ENCODE results near the gene FAM168A.

The FAM168A gene

DNA sequence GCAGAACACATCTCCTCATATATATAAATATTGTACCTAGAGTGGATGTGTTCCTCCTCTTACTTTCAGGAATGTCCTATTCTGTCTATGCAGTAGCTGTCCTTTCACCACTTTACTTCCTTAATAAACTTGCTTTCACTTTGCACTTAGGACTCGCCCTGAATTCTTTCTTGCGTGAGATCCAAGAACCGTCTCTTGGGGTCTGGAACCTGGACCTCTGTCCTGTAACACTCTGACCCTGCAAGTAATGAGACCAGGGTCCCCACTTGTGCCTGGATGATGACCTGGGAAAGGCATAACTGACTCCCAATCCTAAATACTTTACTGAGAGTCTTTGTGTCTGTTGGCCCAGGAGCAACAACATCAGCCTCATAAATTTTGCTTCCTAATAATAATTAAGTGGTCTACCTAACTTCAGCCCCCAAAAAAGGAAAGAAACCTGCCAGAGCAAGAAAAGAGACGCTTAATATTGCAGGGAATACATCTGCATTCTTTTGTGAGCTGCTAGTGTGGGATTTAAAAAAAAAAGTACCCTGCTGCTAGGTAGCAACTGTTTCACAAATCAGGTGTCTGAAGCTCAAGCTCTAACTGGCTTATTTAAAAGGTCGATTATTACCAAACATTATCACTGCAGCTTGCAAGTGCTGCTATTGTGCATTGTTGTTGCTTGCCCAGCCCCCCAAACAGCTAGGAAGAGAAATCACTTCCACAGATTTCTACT lies 69.3 kb downstream of the FAM168A start:
- H3K9me3 ChIP-seq (ENCODE audit: insufficient read depth, low read length): no peaks in the 10 kb centered on the region
- no peaks in the 10 kb centered on the region for H3K79me2 ChIP-seq (ENCODE audit: insufficient read depth, low read length)
- H2AFZ ChIP-seq (ENCODE audit: low read depth, low read length, severe bottlenecking): no peak overlapping the region
- no peaks in the 10 kb centered on the region for H3K36me3 ChIP-seq (ENCODE audit: low read length)
- H3K27me3 ChIP-seq (ENCODE audit: low read length): no peaks in the 10 kb centered on the region
- no peaks in the 10 kb centered on the region for H3K9me2 ChIP-seq (replicated peaks; ENCODE audit: insufficient read depth, low read length)
- TF ChIP-seq EZH2phosphoT487 (conservative IDR thresholded peaks at IDR 0.05; ENCODE audit: low read length): no peak
- TF ChIP-seq, protein P1, sequence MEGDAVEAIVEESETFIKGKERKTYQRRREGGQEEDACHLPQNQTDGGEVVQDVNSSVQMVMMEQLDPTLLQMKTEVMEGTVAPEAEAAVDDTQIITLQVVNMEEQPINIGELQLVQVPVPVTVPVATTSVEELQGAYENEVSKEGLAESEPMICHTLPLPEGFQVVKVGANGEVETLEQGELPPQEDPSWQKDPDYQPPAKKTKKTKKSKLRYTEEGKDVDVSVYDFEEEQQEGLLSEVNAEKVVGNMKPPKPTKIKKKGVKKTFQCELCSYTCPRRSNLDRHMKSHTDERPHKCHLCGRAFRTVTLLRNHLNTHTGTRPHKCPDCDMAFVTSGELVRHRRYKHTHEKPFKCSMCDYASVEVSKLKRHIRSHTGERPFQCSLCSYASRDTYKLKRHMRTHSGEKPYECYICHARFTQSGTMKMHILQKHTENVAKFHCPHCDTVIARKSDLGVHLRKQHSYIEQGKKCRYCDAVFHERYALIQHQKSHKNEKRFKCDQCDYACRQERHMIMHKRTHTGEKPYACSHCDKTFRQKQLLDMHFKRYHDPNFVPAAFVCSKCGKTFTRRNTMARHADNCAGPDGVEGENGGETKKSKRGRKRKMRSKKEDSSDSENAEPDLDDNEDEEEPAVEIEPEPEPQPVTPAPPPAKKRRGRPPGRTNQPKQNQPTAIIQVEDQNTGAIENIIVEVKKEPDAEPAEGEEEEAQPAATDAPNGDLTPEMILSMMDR (IDR thresholded peaks at IDR 0.05; ENCODE audit: insufficient read depth, low read length, poor library complexity, severe bottlenecking): no peak
- no peak overlapping the region for H3K27ac ChIP-seq (ENCODE audit: low read depth, low read length)
- no peaks in the 10 kb centered on the region for H3F3A ChIP-seq (ENCODE audit: insufficient read depth)
- H3K4me2 ChIP-seq (ENCODE audit: low read depth, low read length, poor library complexity, severe bottlenecking): no peak overlapping the region
- H4K20me1 ChIP-seq (ENCODE audit: low read depth, low read length): peaks cover 16% of the 10 kb centered on the region
- no peak overlapping the region for H3K4me3 ChIP-seq (ENCODE audit: insufficient read depth, low read length, poor library complexity, severe bottlenecking)
- no peak overlapping the region for H3K9ac ChIP-seq (ENCODE audit: low read length)

DNA sequence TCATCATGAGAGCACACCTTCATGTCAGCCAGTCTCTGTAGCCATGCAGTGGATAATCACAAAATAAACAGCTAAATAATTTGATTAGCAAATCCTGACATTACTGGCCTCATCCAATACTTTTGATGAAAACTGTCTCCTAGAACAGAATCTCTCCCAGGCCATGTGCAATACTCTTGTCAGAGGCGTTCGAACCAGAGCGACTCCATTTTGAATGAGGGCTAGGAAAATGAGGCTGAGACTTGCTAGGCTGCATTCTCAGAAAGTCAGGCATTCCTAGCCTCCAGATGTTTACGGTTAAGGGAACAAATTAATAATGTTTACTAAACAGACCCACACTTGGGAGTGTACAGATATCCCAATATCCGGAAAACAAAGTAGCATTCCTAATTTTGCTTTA lies 69.9 kb downstream of the FAM168A start:
- no peak overlapping the region for H2AFZ ChIP-seq (ENCODE audit: low read depth, low read length, severe bottlenecking)
- H3K9me3 ChIP-seq (ENCODE audit: insufficient read depth, low read length): no peaks in the 10 kb centered on the region
- TF ChIP-seq, protein P1 (IDR thresholded peaks at IDR 0.05; ENCODE audit: insufficient read depth, low read length, poor library complexity, severe bottlenecking): no peak
- TF ChIP-seq EZH2phosphoT487 (conservative IDR thresholded peaks at IDR 0.05; ENCODE audit: low read length): no peak
- no peak overlapping the region for H3K4me2 ChIP-seq (ENCODE audit: low read depth, low read length, poor library complexity, severe bottlenecking)
- H3K36me3 ChIP-seq (ENCODE audit: low read length): no peaks in the 10 kb centered on the region
- H3K79me2 ChIP-seq (ENCODE audit: insufficient read depth, low read length): no peaks in the 10 kb centered on the region
- H3K4me3 ChIP-seq (ENCODE audit: insufficient read depth, low read length, poor library complexity, severe bottlenecking): no peak overlapping the region
- H3K9me2 ChIP-seq (replicated peaks; ENCODE audit: insufficient read depth, low read length): no peaks in the 10 kb centered on the region
- no peaks in the 10 kb centered on the region for H3K27me3 ChIP-seq (ENCODE audit: low read length)
- no peak overlapping the region for H3K9ac ChIP-seq (ENCODE audit: low read length)
- H3K27ac ChIP-seq (ENCODE audit: low read depth, low read length): no peak overlapping the region
- H3F3A ChIP-seq (ENCODE audit: insufficient read depth): no peaks in the 10 kb centered on the region
- peaks cover 16% of the 10 kb centered on the region for H4K20me1 ChIP-seq (ENCODE audit: low read depth, low read length)

DNA sequence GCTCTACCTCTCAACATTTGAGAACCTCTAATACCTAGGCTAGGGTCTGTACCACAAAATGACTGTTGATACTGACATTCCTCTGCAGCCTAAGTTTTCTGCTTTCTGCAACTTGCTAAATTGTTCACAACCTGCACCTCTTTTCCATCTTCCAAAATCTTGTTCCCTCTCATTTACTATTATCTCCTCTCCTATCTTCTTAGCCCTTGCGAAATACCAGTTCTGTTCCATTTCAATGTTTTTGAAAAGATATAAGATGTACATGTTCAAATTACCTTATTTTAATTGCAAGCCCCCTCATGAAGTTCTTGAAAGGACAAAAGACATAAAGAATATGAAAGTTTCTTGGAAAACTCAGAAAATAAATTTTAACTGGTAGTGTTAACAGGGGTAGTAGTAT lies 72.3 kb downstream of the FAM168A start:
- H2AFZ ChIP-seq (ENCODE audit: low read depth, low read length, severe bottlenecking): no peak overlapping the region
- H3K4me3 ChIP-seq (ENCODE audit: insufficient read depth, low read length, poor library complexity, severe bottlenecking): no peak overlapping the region
- H4K20me1 ChIP-seq (ENCODE audit: low read depth, low read length): peaks cover 16% of the 10 kb centered on the region
- H3K9me2 ChIP-seq (replicated peaks; ENCODE audit: insufficient read depth, low read length): no peaks in the 10 kb centered on the region
- H3K4me2 ChIP-seq (ENCODE audit: low read depth, low read length, poor library complexity, severe bottlenecking): no peak overlapping the region
- H3K27ac ChIP-seq (ENCODE audit: low read depth, low read length): no peak overlapping the region
- no peaks in the 10 kb centered on the region for H3K79me2 ChIP-seq (ENCODE audit: insufficient read depth, low read length)
- H3F3A ChIP-seq (ENCODE audit: insufficient read depth): no peaks in the 10 kb centered on the region
- no peaks in the 10 kb centered on the region for H3K9me3 ChIP-seq (ENCODE audit: insufficient read depth, low read length)
- no peak overlapping the region for H3K9ac ChIP-seq (ENCODE audit: low read length)
- TF ChIP-seq, protein P1 (IDR thresholded peaks at IDR 0.05; ENCODE audit: insufficient read depth, low read length, poor library complexity, severe bottlenecking): no peak
- TF ChIP-seq EZH2phosphoT487 (conservative IDR thresholded peaks at IDR 0.05; ENCODE audit: low read length): no peak
- no peaks in the 10 kb centered on the region for H3K27me3 ChIP-seq (ENCODE audit: low read length)
- H3K36me3 ChIP-seq (ENCODE audit: low read length): no peaks in the 10 kb centered on the region
